Right cardiac atrium (tissue), 5 donors: Measurements from ENCODE around the gene GDPD5. TPM values are rescaled to one million over a fixed set of nuclear protein-coding genes. Genes with fewer than 3 reads are reported as not detected.
A peak's percentile ranks its signal among the peaks of the same experiment; 100 is the strongest.

ENCODE experiments used
- ATAC-seq, 2 donors: fragments of 200-7000 bp; cut with Tn5 transposase; one replicate each; pipeline versions ENCODE4 v1.8.0 to v1.9.1; 2020; ENCODE audit warnings: moderate library complexity in 2 of 2, mild to moderate bottlenecking in 1 of 2
- DNase-seq, 3 donors: peaks; one replicate each; pipeline ENCODE4 v3.0.0-alpha.2; 2020
- H3K27ac ChIP-seq: one replicate; pipeline ENCODE4 v1.5.1; 2013; ENCODE audit warnings: mild to moderate bottlenecking, low read length, control low read depth, moderate library complexity
- H3K27me3 ChIP-seq: one replicate; pipeline ENCODE4 v1.6.1; 2013; ENCODE audit not compliant: control insufficient read depth, insufficient read depth
- H3K4me1 ChIP-seq: one replicate; pipeline ENCODE4 v1.6.1; 2013; ENCODE audit warnings: low read length; ENCODE audit not compliant: control insufficient read depth, insufficient read depth
- H3K4me3 ChIP-seq: one replicate; pipeline ENCODE4 v1.5.1; 2013; ENCODE audit warnings: low read length, control low read depth
- H3K9me3 ChIP-seq: one replicate; pipeline ENCODE4 v1.6.1; 2013; ENCODE audit warnings: low read length; ENCODE audit not compliant: control insufficient read depth
- WGBS: extraction: QIAGEN DNeasy Blood & Tissue Kit; methylation state at CpG from one replicate; pipeline ENCODE4 v1.1.7; 2013; 5-methylcytosine and 5-hydroxymethylcytosine counted together
- intact Hi-C, 4 donors: fragments of 100-400 bp; cut with DNase I; formaldehyde crosslinking; loops; one replicate each; pipeline versions ENCODE4 v1.11.0 to v1.14.0; 2022 to 2023
- polyA plus RNA-seq: library from polyadenylated mRNA; stranded (reverse); fragments of 200-250 nt; gene quantifications from one replicate; pipeline ENCODE4 v1.2.3, GENCODE V29; 2013
- total RNA-seq, 4 donors: library from RNA; stranded (reverse); fragmentation: NEBNext Ultra II Directional; extraction: Animal tissue kit (Norgen Biotek cat#: 25700); gene quantifications; one replicate each; pipeline ENCODE4 v1.2.1, GENCODE V29; 2021
- donor health status: healthy with polysubstance abuse.
- donor health status: DM: no; HTN: yes; CAD: no.
- donor health status: DM: no; HTN: no; CAD: no.
- donor health status: DM: no; HTN: yes; CAD: no; lungs with severe emphysema.
- donor health status: DM: yes; HTN: yes; CAD: no.

Gene GDPD5
- total and polyA plus RNA-seq, 5 donors, result 5.3 to 8.5 (median 7.8) TPM

GRCh38 chr11:75556275-75556674 lies 30.5 kb upstream of the GDPD5 start:
- DNase-seq, result no peak

GRCh38 chr11:75555079-75555811 lies 29.5 kb upstream of the GDPD5 start:
- DNase-seq (no peak), ATAC-seq (no peak)
- Histone ChIP-seq H3K27me3 (no peaks in the 10 kb centered on the region), H3K9me3 (no peaks in the 10 kb centered on the region), H3K27ac (peak overlapping the region; percentile 53), H3K4me1 (peaks cover 15% of the 10 kb centered on the region), H3K4me3 (no peak overlapping the region)
- 71% methylated on average over 12 of the region's 12 CpGs for WGBS
- intact Hi-C loops, result no loop called here

More at GRCh38 chr11:75556275-75556674, 30.5 kb upstream of the GDPD5 start:
- H3K27ac ChIP-seq, result no peak overlapping the region
- no peak for ATAC-seq
- intact Hi-C loops, result no loop called here
- no peak overlapping the region for H3K4me3 ChIP-seq
- WGBS, result 74% methylated on average over 3 of the region's 3 CpGs
- H3K27me3 ChIP-seq, result no peaks in the 10 kb centered on the region
- peaks cover 15% of the 10 kb centered on the region for H3K4me1 ChIP-seq
- no peaks in the 10 kb centered on the region for H3K9me3 ChIP-seq

GRCh38 chr11:75554258-75555022 lies 28.7 kb upstream of the GDPD5 start:
- DNase-seq (peak; percentile 97 to 98 (median 98)), ATAC-seq (peak; percentile 92)
- Histone ChIP-seq H3K4me1 (peaks cover 14% of the 10 kb centered on the region), H3K27me3 (no peaks in the 10 kb centered on the region), H3K27ac (peak overlapping the region; percentile 53), H3K9me3 (no peaks in the 10 kb centered on the region), H3K4me3 (no peak overlapping the region)
- 19% methylated on average over 21 of the region's 21 CpGs for WGBS
- intact Hi-C loops, result no loop called here

GRCh38 chr11:75553889-75554257 lies 28.1 kb upstream of the GDPD5 start:
- peaks cover 10% of the 10 kb centered on the region for H3K4me1 ChIP-seq
- H3K9me3 ChIP-seq, result no peaks in the 10 kb centered on the region
- intact Hi-C loops, result no loop called here
- no peak for ATAC-seq
- no peak for DNase-seq
- H3K27me3 ChIP-seq, result no peaks in the 10 kb centered on the region
- peak overlapping the region; percentile 53 for H3K27ac ChIP-seq
- no peak overlapping the region for H3K4me3 ChIP-seq
- 11% methylated on average over 1 of the region's 1 CpG for WGBS

- Histone ChIP-seq H3K4me3 (no peak overlapping the region), H3K27ac (no peak overlapping the region), H3K4me1 (peaks cover 4% of the 10 kb centered on the region), H3K27me3 (no peaks in the 10 kb centered on the region), H3K9me3 (no peaks in the 10 kb centered on the region)
- intact Hi-C loops, result no loop called here
- ATAC-seq, result no peak
- peak in 1 of 3 donors; percentile 61 for DNase-seq
- WGBS, result 85% methylated on average over 6 of the region's 6 CpGs
These were observed 27.4 kb upstream of the GDPD5 start for GRCh38 chr11:75553182-75553581.

GRCh38 chr11:75549370-75549958 lies 23.7 kb upstream of the GDPD5 start:
- H3K4me1 ChIP-seq, result no peaks in the 10 kb centered on the region
- H3K27me3 ChIP-seq, result no peaks in the 10 kb centered on the region
- H3K9me3 ChIP-seq, result no peaks in the 10 kb centered on the region
- DNase-seq (no peak), ATAC-seq (no peak)
- WGBS, result 98% methylated on average over 5 of the region's 5 CpGs
- intact Hi-C loops, result loop anchor here in 2 of 4 donors (2.0 to 5.0 kb wide), 2 partner anchors 27 to 33 kb away; no protein-coding TSS in a partner anchor
- H3K27ac ChIP-seq, result no peak overlapping the region
- H3K4me3 ChIP-seq, result no peak overlapping the region

- DNase-seq, result peak in 1 of 3 donors; percentile 26
These were observed 23.0 kb upstream of the GDPD5 start for GRCh38 chr11:75548595-75549272.

GRCh38 chr11:75547617-75548058 lies 21.9 kb upstream of the GDPD5 start:
- no peaks in the 10 kb centered on the region for H3K4me1 ChIP-seq
- ATAC-seq (peak; percentile 86 to 87), DNase-seq (peak; percentile 71 to 90 (median 86))
- H3K4me3 ChIP-seq, result no peak overlapping the region
- intact Hi-C loops, result loop anchor here in 2 of 4 donors (2.0 to 5.0 kb wide), 2 partner anchors 29 to 35 kb away; no protein-coding TSS in a partner anchor
- H3K27me3 ChIP-seq, result no peaks in the 10 kb centered on the region
- no peaks in the 10 kb centered on the region for H3K9me3 ChIP-seq
- H3K27ac ChIP-seq, result no peak overlapping the region
- WGBS, result 23% methylated on average over 7 of the region's 7 CpGs

More at GRCh38 chr11:75548595-75549272, 23.0 kb upstream of the GDPD5 start:
- ATAC-seq, result no peak
- Histone ChIP-seq H3K27ac (no peak overlapping the region), H3K27me3 (no peaks in the 10 kb centered on the region), H3K4me1 (no peaks in the 10 kb centered on the region), H3K4me3 (no peak overlapping the region), H3K9me3 (no peaks in the 10 kb centered on the region)
- WGBS, result 97% methylated on average over 8 of the region's 8 CpGs
- intact Hi-C loops, result loop anchor here in 2 of 4 donors (2.0 to 5.0 kb wide), 2 partner anchors 28 to 34 kb away; no protein-coding TSS in a partner anchor

- DNase-seq, result no peak
- WGBS, result 94% methylated on average over 1 of the region's 1 CpG
- H3K9me3 ChIP-seq, result no peaks in the 10 kb centered on the region
- intact Hi-C loops, result loop anchor here in 1 of 4 donors (5.0 kb wide), 1 partner anchor 35 kb away; no protein-coding TSS in a partner anchor
- H3K27me3 ChIP-seq, result no peaks in the 10 kb centered on the region
- no peak overlapping the region for H3K4me3 ChIP-seq
- H3K27ac ChIP-seq, result no peak overlapping the region
- H3K4me1 ChIP-seq, result no peaks in the 10 kb centered on the region
- ATAC-seq, result no peak
These were observed 21.4 kb upstream of the GDPD5 start for GRCh38 chr11:75547177-75547576.

- H3K27ac ChIP-seq, result no peak overlapping the region
- H3K4me3 ChIP-seq, result no peak overlapping the region
- no peaks in the 10 kb centered on the region for H3K9me3 ChIP-seq
- DNase-seq (no peak), ATAC-seq (no peak)
- H3K4me1 ChIP-seq, result no peaks in the 10 kb centered on the region
- no peaks in the 10 kb centered on the region for H3K27me3 ChIP-seq
- 90% methylated on average over 6 of the region's 6 CpGs for WGBS
- intact Hi-C loops, result no loop called here
These were observed 18.1 kb upstream of the GDPD5 start for GRCh38 chr11:75543806-75544205.
